Ascending aorta (tissue), 2 donors: ENCODE measurements around the gene ZYG11B. TPM values are rescaled to one million over a fixed set of nuclear protein-coding genes. Genes with fewer than 3 reads are reported as not detected.
"Not testable (repeated sequence)": the region's sequence is repeated elsewhere in the genome, so short reads cannot be mapped to it uniquely, and the experiment has no call there.

Experiments used
- DNase-seq, 2 donors: peaks; one replicate each; pipeline ENCODE4 v3.0.0-alpha.2; 2019; ENCODE audit warnings: low spot score in 2 of 2
- H3K27ac ChIP-seq, 2 donors: fragments of 200-600 bp; sonication (generic); one replicate each; pipeline ENCODE4 v1.5.1; 2016 to 2017; ENCODE audit warnings: mild to moderate bottlenecking in 1 of 2
- H3K27me3 ChIP-seq: fragments of 200-600 bp; sonication (generic); one replicate; pipeline ENCODE4 v1.5.1; 2017
- H3K36me3 ChIP-seq, 2 donors: fragments of 200-600 bp; sonication (generic); one replicate each; pipeline ENCODE4 v1.5.1; 2016
- H3K4me1 ChIP-seq, 2 donors: fragments of 200-600 bp; sonication (generic); one replicate each; pipeline ENCODE4 v1.5.1; 2016 to 2017; ENCODE audit warnings: mild to moderate bottlenecking in 1 of 2
- H3K4me3 ChIP-seq, 2 donors: fragments of 200-600 bp; sonication (generic); one replicate each; pipeline ENCODE4 v1.5.1; 2016 to 2017; ENCODE audit warnings: mild to moderate bottlenecking in 1 of 2
- H3K9me3 ChIP-seq, 2 donors: fragments of 200-600 bp; sonication (generic); one replicate each; pipeline ENCODE4 v1.5.1; 2016
- CTCF ChIP-seq, 3 experiments: fragments of 200-600 bp in 2 of 3; fragments of 450-650 bp in 1 of 3; sonication (generic) in 2 of 3; IDR thresholded peaks; one replicate each; pipeline ENCODE4 v1.5.1; 2016 to 2019; ENCODE audit warnings: antibody characterized with exemption in 3 of 3, mild to moderate bottlenecking in 1 of 3, moderate library complexity in 1 of 3
- intact Hi-C: fragments of 100-400 bp; cut with DNase I; formaldehyde crosslinking; loops from one replicate; pipeline ENCODE4 v1.15.1; 2023
- total RNA-seq: library from RNA; depleted of rRNA; stranded (reverse); fragments of >200 nt; gene quantifications from one replicate; pipeline ENCODE4 v1.1.0, GENCODE V29; 2016

Gene ZYG11B
- total RNA-seq, 1 donor from 2014 or later: 17.5 TPM

DNA sequence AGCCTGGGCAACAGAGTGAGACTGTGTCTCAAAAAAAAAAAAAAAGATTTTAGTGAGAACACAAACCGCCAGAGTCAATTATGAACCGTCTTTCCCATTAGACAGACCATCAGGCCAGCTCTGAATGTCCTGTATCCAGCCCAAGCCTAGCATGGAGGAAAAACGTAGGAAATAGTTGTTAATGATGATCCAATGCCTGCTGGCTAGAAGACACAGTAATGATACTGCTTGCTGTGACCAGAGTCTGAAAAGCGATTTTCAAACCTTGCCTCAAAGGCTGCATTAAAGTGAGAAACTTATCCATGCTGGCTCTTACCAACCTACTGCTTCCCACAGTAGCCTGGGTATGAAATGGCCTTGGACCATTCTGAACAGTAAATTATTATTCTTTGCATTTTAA is 45.1 kb upstream of the ZYG11B start:
- DNase-seq: no peak
- no peak for TF ChIP-seq CTCF (IDR thresholded peaks at IDR 0.05)
- no peaks in the 10 kb centered on the region for H3K4me1 ChIP-seq
- H3K9me3 ChIP-seq: no peaks in the 10 kb centered on the region
- no peaks in the 10 kb centered on the region for H3K36me3 ChIP-seq
- intact Hi-C loops: no loop called here
- H3K4me3 ChIP-seq: no peak overlapping the region
- H3K27ac ChIP-seq: no peak overlapping the region
- no peaks in the 10 kb centered on the region for H3K27me3 ChIP-seq

DNA sequence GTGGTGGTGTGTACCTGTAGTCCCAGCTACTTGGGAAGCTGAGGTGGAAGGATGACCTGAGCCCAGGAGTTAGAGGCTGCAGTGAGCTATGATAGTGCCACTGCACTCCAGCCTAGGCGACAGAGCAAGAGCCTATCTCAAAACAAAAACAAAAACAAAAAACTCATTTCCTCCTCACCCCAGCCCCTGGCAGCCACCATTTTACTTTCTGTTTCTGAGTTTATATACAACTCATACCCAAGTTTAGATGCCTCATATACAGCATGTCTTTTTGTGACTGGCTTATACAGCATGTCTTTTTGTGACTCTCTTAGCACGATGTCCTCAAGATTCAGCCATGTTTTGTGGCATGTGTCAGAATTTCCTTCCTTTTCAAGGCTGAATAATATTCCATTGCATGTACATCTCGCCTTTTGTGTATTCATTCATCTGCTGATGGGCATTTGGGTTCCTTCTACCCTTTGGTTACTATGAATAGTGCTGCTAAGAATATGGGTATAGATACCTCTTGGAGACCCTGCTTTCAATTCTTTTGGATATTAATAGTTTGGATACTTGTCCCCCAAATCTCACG is 42.8 kb upstream of the ZYG11B start:
- intact Hi-C loops: no loop called here
- H3K4me3 ChIP-seq: no peak overlapping the region
- H3K4me1 ChIP-seq: no peaks in the 10 kb centered on the region
- H3K27me3 ChIP-seq: no peaks in the 10 kb centered on the region
- H3K27ac ChIP-seq: no peak overlapping the region
- DNase-seq: no peak
- TF ChIP-seq CTCF (IDR thresholded peaks at IDR 0.05): no peak
- no peaks in the 10 kb centered on the region for H3K9me3 ChIP-seq
- H3K36me3 ChIP-seq: peaks cover 14 to 16% of the 10 kb centered on the region in 2 donors

DNA sequence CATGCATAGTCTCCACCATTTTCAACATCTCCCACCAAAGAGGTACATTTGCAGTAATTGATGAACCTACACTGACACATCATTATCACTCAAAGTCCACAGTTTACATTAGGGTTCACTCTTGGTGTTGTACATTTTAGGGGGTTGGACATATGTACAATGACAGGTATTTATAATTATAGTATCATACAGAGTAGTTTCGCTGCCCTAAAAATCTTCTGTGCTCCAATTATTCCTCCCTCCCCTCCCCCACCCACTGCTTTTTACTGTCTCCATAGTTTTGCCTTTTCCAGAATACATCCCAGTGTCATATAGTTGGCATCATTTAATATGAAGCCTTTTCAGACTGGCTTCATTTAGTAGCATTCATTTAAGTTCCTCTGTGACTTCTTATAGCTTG is 41.7 kb upstream of the ZYG11B start:
- intact Hi-C loops: no loop called here

DNA sequence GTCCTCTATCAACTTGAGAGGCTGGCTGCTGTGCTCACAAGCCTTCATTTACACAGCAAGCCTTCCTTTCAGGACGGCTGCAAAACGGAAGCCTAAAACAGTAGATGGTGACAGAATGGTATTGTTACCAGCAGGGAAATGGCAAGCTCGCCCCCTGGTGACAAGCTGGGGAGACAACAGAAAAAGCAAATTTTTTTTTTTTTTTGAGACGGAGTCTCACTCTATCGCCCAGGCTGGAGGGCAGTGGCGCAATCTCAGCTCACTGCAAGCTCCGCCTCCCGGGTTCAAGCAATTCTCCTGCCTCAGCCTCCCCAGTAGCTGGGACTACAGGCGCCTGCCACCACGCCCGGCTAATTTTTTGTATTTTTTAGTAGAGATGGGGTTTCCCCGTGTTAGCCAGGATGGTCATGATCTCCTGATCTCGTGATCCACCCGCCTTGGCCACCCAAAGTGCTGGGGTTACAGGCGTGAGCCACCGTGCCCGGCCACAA is 39.9 kb upstream of the ZYG11B start:
- H3K4me1 ChIP-seq, H3K27ac ChIP-seq, intact Hi-C loops, H3K9me3 ChIP-seq, H3K27me3 ChIP-seq, H3K4me3 ChIP-seq: not testable (repeated sequence)
- H3K36me3 ChIP-seq: peaks cover 14 to 16% of the 10 kb centered on the region in 2 donors
- DNase-seq: peak in 1 of 2 donors; percentile 71
- TF ChIP-seq CTCF (IDR thresholded peaks at IDR 0.05): peak; percentile 56 to 72 (median 62)

More for the DNA sequence above, 41.7 kb upstream of the ZYG11B start:
- H3K4me3 ChIP-seq: no peak overlapping the region
- H3K9me3 ChIP-seq: no peaks in the 10 kb centered on the region
- H3K4me1 ChIP-seq: no peaks in the 10 kb centered on the region
- no peaks in the 10 kb centered on the region for H3K27me3 ChIP-seq
- H3K27ac ChIP-seq: no peak overlapping the region
- peaks cover 14 to 16% of the 10 kb centered on the region in 2 donors for H3K36me3 ChIP-seq
- no peak for TF ChIP-seq CTCF (IDR thresholded peaks at IDR 0.05)
- no peak for DNase-seq

DNA sequence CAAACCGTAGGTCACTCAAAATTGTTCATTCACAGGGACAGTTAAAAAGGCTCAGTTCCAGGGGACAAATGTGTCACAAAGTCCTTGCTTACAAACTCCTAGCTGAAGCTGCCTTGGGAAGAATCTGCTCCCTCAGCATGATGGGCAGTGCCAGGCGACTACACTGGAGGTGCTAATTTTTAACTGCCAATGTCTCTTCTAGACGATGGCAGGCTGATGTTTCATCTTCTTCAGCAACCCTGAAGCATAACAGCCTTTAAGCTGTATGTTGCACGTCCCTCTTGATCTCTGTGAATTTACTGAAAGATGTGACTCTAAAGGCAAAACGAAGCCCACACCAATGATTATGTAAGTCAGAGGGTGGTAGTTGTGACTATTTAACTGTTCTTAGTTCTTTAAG is 39.4 kb upstream of the ZYG11B start:
- H3K27ac ChIP-seq: no peak overlapping the region
- H3K27me3 ChIP-seq: no peaks in the 10 kb centered on the region
- peaks cover 14 to 18% of the 10 kb centered on the region in 2 donors for H3K36me3 ChIP-seq
- H3K4me3 ChIP-seq: no peak overlapping the region
- TF ChIP-seq CTCF (IDR thresholded peaks at IDR 0.05): no peak
- intact Hi-C loops: no loop called here
- no peaks in the 10 kb centered on the region for H3K4me1 ChIP-seq
- peak in 1 of 2 donors; percentile 46 for DNase-seq
- H3K9me3 ChIP-seq: no peaks in the 10 kb centered on the region
